Measurements from ENCODE around the gene YTHDC1.
"Not testable (repeated sequence)": the region's sequence is repeated elsewhere in the genome, so short reads cannot be mapped to it uniquely, and the experiment has no call there.

YTHDC1 gene

GRCh38 chr4:68287704-68288392 is 62.0 kb downstream of the YTHDC1 start:
- DNase-seq, result no peak

- DNase-seq, result no peak
Measured at GRCh38 chr4:68283714-68284113, 66.2 kb downstream of the YTHDC1 start.

- no peak for DNase-seq
Measured at GRCh38 chr4:68283095-68283494, 66.8 kb downstream of the YTHDC1 start.

- DNase-seq, result not testable (repeated sequence)
Measured at GRCh38 chr4:68281796-68282740, 67.8 kb downstream of the YTHDC1 start.

- DNase-seq, result no peak
Measured at GRCh38 chr4:68278029-68278428, 71.9 kb downstream of the YTHDC1 start.

GRCh38 chr4:68277627-68278026 is 72.3 kb downstream of the YTHDC1 start:
- DNase-seq, result no peak

- no peak for DNase-seq
Measured at GRCh38 chr4:68272860-68273259, 77.0 kb downstream of the YTHDC1 start.

- DNase-seq, result no peak
Measured at GRCh38 chr4:68272380-68272779, 77.5 kb downstream of the YTHDC1 start.

- no peak for DNase-seq
Measured at GRCh38 chr4:68271851-68272357, 78.0 kb downstream of the YTHDC1 start.

GRCh38 chr4:68267433-68267944 is 82.4 kb downstream of the YTHDC1 start:
- DNase-seq, result no peak

GRCh38 chr4:68264875-68265565 is 84.9 kb downstream of the YTHDC1 start:
- DNase-seq, result no peak

Measured in amniotic stem cell (primary cell).